Left kidney (tissue), 2 donors: ENCODE data around the gene SCO2. TPM values are rescaled to one million over a fixed set of nuclear protein-coding genes. Genes with fewer than 3 reads are reported as not detected.
"Not testable (repeated sequence)": the region's sequence is repeated elsewhere in the genome, so short reads cannot be mapped to it uniquely, and the experiment has no call there.

ENCODE experiments used
- DNase-seq: peaks from one replicate; pipeline ENCODE4 v3.0.0-alpha.2; 2013
- polyA plus RNA-seq: library from polyadenylated mRNA; unstranded; fragments of 120-200 nt; gene quantifications from one replicate; pipeline ENCODE4 v1.2.1, GENCODE V29; 2013; ENCODE audit not compliant: insufficient read length

SCO2 gene
- polyA plus RNA-seq, 1 donor: 1.5 TPM

GRCh38 chr22:50521710-50522109 is 3.7 kb downstream of the SCO2 start:
- DNase-seq: no peak

- DNase-seq: no peak
Observed at GRCh38 chr22:50520826-50521453, 4.5 kb downstream of the SCO2 start.

- not testable (repeated sequence) for DNase-seq
Observed at GRCh38 chr22:50520184-50520583, 5.2 kb downstream of the SCO2 start.

GRCh38 chr22:50519151-50519550 is 6.2 kb downstream of the SCO2 start:
- no peak for DNase-seq

- DNase-seq: no peak
Observed at GRCh38 chr22:50518606-50519005, 6.8 kb downstream of the SCO2 start.

- DNase-seq: no peak
Observed at GRCh38 chr22:50517495-50518260, 7.7 kb downstream of the SCO2 start.

- DNase-seq: no peak
Observed at GRCh38 chr22:50516891-50517290, 8.5 kb downstream of the SCO2 start.

- no peak for DNase-seq
Observed at GRCh38 chr22:50516068-50516467, 9.3 kb downstream of the SCO2 start.

GRCh38 chr22:50513175-50513574 is 12.2 kb downstream of the SCO2 start:
- no peak for DNase-seq

GRCh38 chr22:50508897-50509296 is 16.5 kb downstream of the SCO2 start:
- DNase-seq: no peak

- peak; percentile 97 for DNase-seq
Observed at GRCh38 chr22:50507991-50508884, 17.2 kb downstream of the SCO2 start, which contains the start of gene NCAPH2. Gene NCAPH2 (plus strand): TSS chr22:50508224. CDS start chr22:50508338, 114 bp downstream.

GRCh38 chr22:50507421-50507990 is 17.9 kb downstream of the SCO2 start, which contains the start of gene LMF2:
Gene LMF2 (minus strand): TSS chr22:50507702. CDS start chr22:50507675, 27 bp downstream.
- no peak for DNase-seq

- no peak for DNase-seq
Observed at GRCh38 chr22:50506611-50507420, 18.6 kb downstream of the SCO2 start.

- no peak for DNase-seq
Observed at GRCh38 chr22:50505776-50506610, 19.4 kb downstream of the SCO2 start.

- DNase-seq: no peak
Observed at GRCh38 chr22:50505276-50505775, 20.1 kb downstream of the SCO2 start.

GRCh38 chr22:50504369-50505211 is 20.8 kb downstream of the SCO2 start:
- DNase-seq: no peak

GRCh38 chr22:50503475-50504145 is 21.8 kb downstream of the SCO2 start:
- no peak for DNase-seq
